MCF 10A (cell line): ENCODE results near the gene NR2F2. TPM values are rescaled to one million over a fixed set of nuclear protein-coding genes. Genes with fewer than 3 reads are reported as not detected.

ENCODE experiments used
- BruUV-seq: library from RNA; stranded (reverse); fragments of 400-500 nt; replicated peaks from 2 replicates; lab custom pipeline; 2021; lab: Mats Ljungman, UMichigan
- CTCF ChIA-PET: fragments of 300-600 bp; sonication (Branson Sonifier 250); formaldehyde crosslinking; extraction: SDS; loops from one replicate; lab custom pipeline; 2021; ENCODE audit warnings: antibody characterized with exemption, inconsistent platforms; lab: Yijun Ruan, JAX
- POLR2A ChIA-PET: fragments of 300-600, 350-650 bp; sonication (Branson Sonifier 250); formaldehyde crosslinking; extraction: SDS; loops from one replicate; lab custom pipeline; 2020; ENCODE audit warnings: antibody characterized with exemption, inconsistent platforms; lab: Yijun Ruan, JAX
- DNase-seq: peaks from one replicate; pipeline ENCODE4 v3.0.0-alpha.2; 2018; ENCODE audit not compliant: unreplicated experiment
- H3K27ac Mint-ChIP-seq: one replicate; pipeline ENCODE4 v1.8.0; 2022; ENCODE audit warnings: mild to moderate bottlenecking, low read depth, mixed read lengths; ENCODE audit not compliant: unreplicated experiment
- H3K27me3 Mint-ChIP-seq: one replicate; pipeline ENCODE4 v1.8.0; 2022; ENCODE audit warnings: mixed read lengths; ENCODE audit not compliant: insufficient read depth, unreplicated experiment
- H3K36me3 Mint-ChIP-seq: one replicate; pipeline ENCODE4 v1.8.0; 2022; ENCODE audit warnings: mild to moderate bottlenecking, moderate library complexity, mixed read lengths; ENCODE audit not compliant: insufficient read depth, unreplicated experiment
- H3K4me1 Mint-ChIP-seq: one replicate; pipeline ENCODE4 v1.8.0; 2022; ENCODE audit warnings: mixed read lengths; ENCODE audit not compliant: insufficient read depth, unreplicated experiment
- H3K4me3 Mint-ChIP-seq: one replicate; pipeline ENCODE4 v1.8.0; 2022; ENCODE audit warnings: mild to moderate bottlenecking, moderate library complexity, mixed read lengths; ENCODE audit not compliant: unreplicated experiment
- H3K9me3 Mint-ChIP-seq: one replicate; pipeline ENCODE4 v1.8.0; 2022; ENCODE audit warnings: mixed read lengths; ENCODE audit not compliant: unreplicated experiment
- CTCF ChIP-seq: fragments of 200-600 bp; IDR thresholded peaks from one replicate; pipeline ENCODE4 v1.8.0; 2022; ENCODE audit warnings: antibody characterized with exemption, mild to moderate bottlenecking; ENCODE audit not compliant: unreplicated experiment
- intact Hi-C: fragments of 100-400 bp; cut with micrococcal nuclease; formaldehyde crosslinking; loops from 2 replicates; pipeline ENCODE4 v1.14.1; 2022
- total RNA-seq: library from RNA; stranded (reverse); gene quantifications from 2 replicates; pipeline ENCODE4 v1.2.3, GENCODE V29; 2022

The NR2F2 gene
- total RNA-seq, 1 experiment from 2014 or later, result 10.9 TPM

- intact Hi-C loops, result loop anchor here (10.0 kb wide), 1 partner anchor 199 kb away; no protein-coding TSS in a partner anchor
- Mint-ChIP-seq H3K4me1 (peaks cover 18% of the 10 kb centered on the region), H3K27ac (no peak overlapping the region), H3K4me3 (no peak overlapping the region), H3K36me3 (no peaks in the 10 kb centered on the region), H3K9me3 (no peaks in the 10 kb centered on the region), H3K27me3 (no peaks in the 10 kb centered on the region)
- no peak for TF ChIP-seq CTCF
- DNase-seq, result no peak
- ChIA-PET CTCF (no interaction called here), POLR2A (no interaction called here)
- BruUV-seq, result no TSS peak
Measured at GRCh38 chr15:96323319-96324145, 7.0 kb upstream of the NR2F2 start.

GRCh38 chr15:96324192-96324895 lies 6.2 kb upstream of the NR2F2 start:
- H3K4me1 Mint-ChIP-seq, result peaks cover 21% of the 10 kb centered on the region
- intact Hi-C loops, result loop anchor here (10.0 kb wide), 1 partner anchor 200 kb away; no protein-coding TSS in a partner anchor
- peak overlapping the region; percentile 83 for H3K27ac Mint-ChIP-seq
- no TSS peak for BruUV-seq
- H3K9me3 Mint-ChIP-seq, result no peaks in the 10 kb centered on the region
- H3K36me3 Mint-ChIP-seq, result no peaks in the 10 kb centered on the region
- ChIA-PET CTCF (no interaction called here), POLR2A (no interaction called here)
- no peak for DNase-seq
- no peaks in the 10 kb centered on the region for H3K27me3 Mint-ChIP-seq
- no peak for TF ChIP-seq CTCF
- H3K4me3 Mint-ChIP-seq, result peak overlapping the region; percentile 93

GRCh38 chr15:96324940-96325540 lies 5.5 kb upstream of the NR2F2 start:
- DNase-seq, result no peak
- H3K27me3 Mint-ChIP-seq, result no peaks in the 10 kb centered on the region
- BruUV-seq, result no TSS peak
- H3K4me3 Mint-ChIP-seq, result peak overlapping the region; percentile 93
- H3K4me1 Mint-ChIP-seq, result peaks cover 25% of the 10 kb centered on the region
- H3K36me3 Mint-ChIP-seq, result no peaks in the 10 kb centered on the region
- CTCF ChIA-PET, result interaction anchor here (0.6 to 4.0 kb wide), 3 partner anchors 30 to 1065 kb away, joined by 3 to 28 read pairs (median 16); no protein-coding TSS in a partner anchor
- intact Hi-C loops, result loop anchor here (5.0 to 10.0 kb wide), 7 partner anchors 53 to 1653 kb away; no protein-coding TSS in a partner anchor
- peak overlapping the region; percentile 83 for H3K27ac Mint-ChIP-seq
- POLR2A ChIA-PET, result interaction anchor here (0.6 to 7.6 kb wide), 3 partner anchors 14 to 470 kb away, joined by 3 to 156 read pairs (median 3); no protein-coding TSS in a partner anchor
- H3K9me3 Mint-ChIP-seq, result no peaks in the 10 kb centered on the region
- TF ChIP-seq CTCF, result no peak
